GM18951 (cell line): ENCODE results near the gene CDH23.

Experiments used
- POLR2A ChIP-seq: IDR thresholded peaks from 4 replicates; pipeline ENCODE4 v1.6.1; 2011; ENCODE audit warnings: mild to moderate bottlenecking; ENCODE audit not compliant: insufficient read length, insufficient read depth; ENCODE audit errors: extremely low read depth
- in situ Hi-C: fragments of 300-500 bp; cut with MboI; formaldehyde crosslinking; loops from one replicate; pipeline ENCODE4 v1.12.0; 2022; ENCODE audit warnings: low sequenced_read_pairs, mixed read lengths, inconsistent platforms; ENCODE audit not compliant: unreplicated experiment

The CDH23 gene

GRCh38 chr10:71360735-71361134 is 36.0 kb upstream of the CDH23 start:
- in situ Hi-C loops, result no loop called here
- no peak for TF ChIP-seq POLR2A

GRCh38 chr10:71361581-71361980 is 35.1 kb upstream of the CDH23 start:
- in situ Hi-C loops, result no loop called here
- TF ChIP-seq POLR2A, result no peak

GRCh38 chr10:71362141-71362540 is 34.6 kb upstream of the CDH23 start:
- TF ChIP-seq POLR2A, result no peak
- in situ Hi-C loops, result no loop called here

- in situ Hi-C loops, result no loop called here
- no peak for TF ChIP-seq POLR2A
Observed at GRCh38 chr10:71363936-71364335, 32.8 kb upstream of the CDH23 start.

GRCh38 chr10:71365366-71365765 is 31.4 kb upstream of the CDH23 start:
- in situ Hi-C loops, result no loop called here
- no peak for TF ChIP-seq POLR2A

GRCh38 chr10:71366690-71367089 is 30.0 kb upstream of the CDH23 start:
- TF ChIP-seq POLR2A, result no peak
- in situ Hi-C loops, result no loop called here

GRCh38 chr10:71367271-71367670 is 29.4 kb upstream of the CDH23 start:
- in situ Hi-C loops, result no loop called here
- TF ChIP-seq POLR2A, result no peak

GRCh38 chr10:71368176-71368575 is 28.5 kb upstream of the CDH23 start:
- in situ Hi-C loops, result no loop called here

GRCh38 chr10:71368643-71369042 is 28.1 kb upstream of the CDH23 start:
- in situ Hi-C loops, result no loop called here
- no peak for TF ChIP-seq POLR2A

More at GRCh38 chr10:71368176-71368575, 28.5 kb upstream of the CDH23 start:
- TF ChIP-seq POLR2A, result no peak

- in situ Hi-C loops, result no loop called here
- TF ChIP-seq POLR2A, result no peak
Observed at GRCh38 chr10:71369602-71370001, 27.1 kb upstream of the CDH23 start.

GRCh38 chr10:71370031-71370430 is 26.7 kb upstream of the CDH23 start:
- TF ChIP-seq POLR2A, result no peak
- in situ Hi-C loops, result no loop called here

- in situ Hi-C loops, result no loop called here
- TF ChIP-seq POLR2A, result no peak
Observed at GRCh38 chr10:71371750-71372166, 25.0 kb upstream of the CDH23 start.

GRCh38 chr10:71372882-71373495 is 23.7 kb upstream of the CDH23 start:
- TF ChIP-seq POLR2A, result no peak
- in situ Hi-C loops, result no loop called here

- in situ Hi-C loops, result no loop called here
Observed at GRCh38 chr10:71374481-71375233, 22.1 kb upstream of the CDH23 start.

More at GRCh38 chr10:71374481-71375233, 22.1 kb upstream of the CDH23 start:
- no peak for TF ChIP-seq POLR2A
